IMR-90 (cell line): Measurements from ENCODE around the gene TNFRSF25.

Experiments
- BHLHE40 ChIP-seq: fragments of 150-350 bp; IDR thresholded peaks from 2 replicates; pipeline ENCODE4 v1.6.1; 2016; ENCODE audit warnings: mild to moderate bottlenecking, low read depth, low read length
- CEBPB ChIP-seq: IDR thresholded peaks from 2 replicates; pipeline ENCODE4 v1.6.1; 2012; ENCODE audit warnings: low read depth, low read length, improper control_type of control experiment
- CHD1 ChIP-seq: IDR thresholded peaks from 2 replicates; pipeline ENCODE4 v1.6.1; 2012; ENCODE audit warnings: low read depth, low read length, improper control_type of control experiment
- CTCF ChIP-seq: conservative IDR thresholded peaks from 2 replicates; pipeline ENCODE4 v1.5.1; 2012; ENCODE audit warnings: mild to moderate bottlenecking, low read depth, low read length, improper control_type of control experiment
- ELK1 ChIP-seq: fragments of 150-350 bp; IDR thresholded peaks from 2 replicates; pipeline ENCODE4 v1.6.1; 2016; ENCODE audit warnings: low read depth, mild to moderate bottlenecking, low read length, moderate library complexity, borderline replicate concordance
- MAFK ChIP-seq: IDR thresholded peaks from 2 replicates; pipeline ENCODE4 v1.6.1; 2012; ENCODE audit warnings: low read depth, low read length, improper control_type of control experiment
- MAZ ChIP-seq: IDR thresholded peaks from 2 replicates; pipeline ENCODE4 v1.6.1; 2012; ENCODE audit warnings: low read depth, mild to moderate bottlenecking, low read length, improper control_type of control experiment, moderate library complexity, borderline replicate concordance
- NFE2L2 ChIP-seq: fragments of 150-350 bp; IDR thresholded peaks from 2 replicates; pipeline ENCODE4 v1.6.1; 2016; ENCODE audit warnings: low read depth, mild to moderate bottlenecking, low read length
- POLR2A ChIP-seq: IDR thresholded peaks from 2 replicates; pipeline ENCODE4 v1.6.1; 2012; ENCODE audit warnings: mild to moderate bottlenecking, low read depth, low read length
- RAD21 ChIP-seq: IDR thresholded peaks from 2 replicates; pipeline ENCODE4 v1.6.1; 2012; ENCODE audit warnings: low read length, improper control_type of control experiment
- RCOR1 ChIP-seq: IDR thresholded peaks from 2 replicates; pipeline ENCODE4 v1.6.1; 2012; ENCODE audit warnings: mild to moderate bottlenecking, low read length, improper control_type of control experiment; ENCODE audit not compliant: insufficient replicate concordance
- RFX5 ChIP-seq: IDR thresholded peaks from 2 replicates; pipeline ENCODE4 v1.8.0; 2012; ENCODE audit warnings: low read depth, mild to moderate bottlenecking, low read length, moderate library complexity

GRCh38 chr1:6424000-6424565 is 41.9 kb downstream of the TNFRSF25 start:
- TF ChIP-seq CTCF = no peak
- no peak for TF ChIP-seq POLR2A
- no peak for TF ChIP-seq CEBPB
- no peak for TF ChIP-seq ELK1
- TF ChIP-seq MAFK = no peak
- no peak for TF ChIP-seq MAZ
- TF ChIP-seq RCOR1 = no peak
- no peak for TF ChIP-seq RFX5
- no peak for TF ChIP-seq NFE2L2
- no peak for TF ChIP-seq CHD1
- TF ChIP-seq RAD21 = no peak
- TF ChIP-seq BHLHE40 = no peak
